ENCODE results near the gene ACYP2.

ACYP2 gene

DNA sequence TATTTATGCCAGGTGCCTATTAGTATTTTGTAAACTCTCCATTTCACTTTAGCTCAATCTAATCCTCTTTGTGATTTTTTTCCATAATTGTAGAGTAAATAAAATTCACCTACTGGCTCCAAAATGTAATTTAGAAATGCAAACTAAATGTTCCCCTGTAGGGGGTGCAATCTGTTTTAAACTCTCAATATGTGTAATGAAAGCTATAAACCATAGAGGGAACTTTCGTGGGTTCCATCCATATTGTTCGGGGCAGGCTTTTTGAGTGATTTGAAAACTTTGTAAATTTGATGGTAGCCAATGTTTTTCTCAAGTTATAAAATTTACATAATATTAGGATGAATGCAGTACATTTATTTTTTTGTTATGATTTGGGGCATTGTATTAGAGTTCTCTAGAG, 91.2 kb downstream of the ACYP2 start:
- no peaks in the 10 kb centered on the region for H3K4me1 ChIP-seq (ENCODE audit: control insufficient read depth, insufficient read depth, low read length)
- H3K9ac ChIP-seq (ENCODE audit: low read depth, low read length): no peak overlapping the region
- H3K27me3 ChIP-seq (ENCODE audit: control insufficient read depth, insufficient read depth, low read length): no peaks in the 10 kb centered on the region
- no peaks in the 10 kb centered on the region for H3K9me3 ChIP-seq (ENCODE audit: control insufficient read depth, insufficient read depth, low read length)
- no peaks in the 10 kb centered on the region for H3K36me3 ChIP-seq (ENCODE audit: control insufficient read depth, insufficient read depth, low read length)
- H3K4me3 ChIP-seq (ENCODE audit: low read depth, low read length): no peak overlapping the region

GRCh38 chr2:54207666-54208195, 92.3 kb downstream of the ACYP2 start:
- no peaks in the 10 kb centered on the region for H3K36me3 ChIP-seq (ENCODE audit: control insufficient read depth, insufficient read depth, low read length)
- no peaks in the 10 kb centered on the region for H3K27me3 ChIP-seq (ENCODE audit: control insufficient read depth, insufficient read depth, low read length)
- no peak overlapping the region for H3K4me3 ChIP-seq (ENCODE audit: low read depth, low read length)
- no peaks in the 10 kb centered on the region for H3K9me3 ChIP-seq (ENCODE audit: control insufficient read depth, insufficient read depth, low read length)
- no peak overlapping the region for H3K9ac ChIP-seq (ENCODE audit: low read depth, low read length)
- no peaks in the 10 kb centered on the region for H3K4me1 ChIP-seq (ENCODE audit: control insufficient read depth, insufficient read depth, low read length)

DNA sequence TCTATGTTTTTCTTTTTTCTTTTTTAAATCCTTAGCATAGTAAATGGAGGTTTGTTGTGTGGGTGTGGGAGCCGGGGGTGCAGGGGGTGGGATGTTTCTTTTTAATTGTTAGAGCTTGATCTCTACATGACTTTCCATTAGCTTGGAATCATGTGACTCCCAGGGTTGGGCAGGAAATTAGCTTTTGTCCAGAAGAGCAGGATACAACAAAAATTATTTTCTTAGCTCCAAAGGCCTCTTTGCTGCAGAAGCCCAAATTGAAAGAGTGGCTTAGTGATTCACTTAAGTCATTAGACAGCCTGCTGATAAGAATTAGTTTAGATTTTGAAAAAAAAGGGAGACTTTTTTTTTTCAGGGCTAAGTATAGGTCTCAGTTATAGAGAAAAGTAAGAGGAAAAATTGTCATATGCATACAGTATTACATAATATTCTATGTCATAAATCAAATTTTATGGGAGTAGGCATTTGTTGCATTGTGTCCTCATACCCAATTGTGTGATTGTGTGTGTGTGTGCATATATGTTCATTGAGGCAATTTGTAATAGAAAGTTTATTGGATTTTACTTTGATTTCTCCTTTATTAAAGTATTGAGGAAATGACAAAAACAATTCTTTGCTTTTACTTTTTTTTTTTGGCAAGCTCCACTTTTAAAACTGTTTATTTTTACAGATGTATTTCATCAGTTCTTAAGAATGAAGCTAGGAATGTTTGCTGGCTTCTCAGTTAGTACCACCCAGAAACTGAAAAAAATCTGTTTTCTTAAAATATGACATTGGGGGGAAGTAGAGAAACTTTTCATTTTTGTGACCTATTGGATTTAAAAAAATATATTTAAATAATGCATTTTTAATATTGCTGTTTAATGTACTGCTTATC, 93.2 kb downstream of the ACYP2 start:
- H3K9ac ChIP-seq (ENCODE audit: low read depth, low read length): no peak overlapping the region
- no peaks in the 10 kb centered on the region for H3K27me3 ChIP-seq (ENCODE audit: control insufficient read depth, insufficient read depth, low read length)
- H3K36me3 ChIP-seq (ENCODE audit: control insufficient read depth, insufficient read depth, low read length): no peaks in the 10 kb centered on the region
- no peaks in the 10 kb centered on the region for H3K9me3 ChIP-seq (ENCODE audit: control insufficient read depth, insufficient read depth, low read length)
- no peaks in the 10 kb centered on the region for H3K4me1 ChIP-seq (ENCODE audit: control insufficient read depth, insufficient read depth, low read length)
- no peak overlapping the region for H3K4me3 ChIP-seq (ENCODE audit: low read depth, low read length)

GRCh38 chr2:54209379-54209778, 94.0 kb downstream of the ACYP2 start:
- Histone ChIP-seq H3K27me3 (ENCODE audit: control insufficient read depth, insufficient read depth, low read length) (no peaks in the 10 kb centered on the region), H3K36me3 (ENCODE audit: control insufficient read depth, insufficient read depth, low read length) (no peaks in the 10 kb centered on the region), H3K9ac (ENCODE audit: low read depth, low read length) (no peak overlapping the region), H3K9me3 (ENCODE audit: control insufficient read depth, insufficient read depth, low read length) (no peaks in the 10 kb centered on the region), H3K4me1 (ENCODE audit: control insufficient read depth, insufficient read depth, low read length) (no peaks in the 10 kb centered on the region), H3K4me3 (ENCODE audit: low read depth, low read length) (no peak overlapping the region)

DNA sequence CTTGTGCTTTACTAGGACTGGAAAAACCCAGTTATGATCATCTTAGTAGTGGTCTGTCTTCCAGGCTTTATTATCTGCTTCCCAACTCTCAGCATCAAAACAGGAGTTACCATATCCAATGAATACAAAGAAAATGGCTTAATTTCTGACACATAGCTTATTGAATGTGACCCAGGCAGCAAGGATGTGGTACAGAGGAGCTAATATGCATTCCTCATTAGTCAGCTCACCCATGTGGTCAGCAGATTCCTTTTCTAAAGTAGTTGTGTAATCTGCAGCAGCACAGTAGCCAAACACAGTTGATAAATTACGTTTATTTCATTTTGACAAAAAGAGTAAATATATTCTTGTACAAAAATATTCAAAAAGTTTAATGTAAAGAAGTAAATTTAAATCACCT, 97.0 kb downstream of the ACYP2 start:
- Histone ChIP-seq H3K36me3 (ENCODE audit: control insufficient read depth, insufficient read depth, low read length) (no peaks in the 10 kb centered on the region), H3K9ac (ENCODE audit: low read depth, low read length) (no peak overlapping the region), H3K4me1 (ENCODE audit: control insufficient read depth, insufficient read depth, low read length) (no peaks in the 10 kb centered on the region), H3K4me3 (ENCODE audit: low read depth, low read length) (no peak overlapping the region), H3K9me3 (ENCODE audit: control insufficient read depth, insufficient read depth, low read length) (no peaks in the 10 kb centered on the region), H3K27me3 (ENCODE audit: control insufficient read depth, insufficient read depth, low read length) (no peaks in the 10 kb centered on the region)

DNA sequence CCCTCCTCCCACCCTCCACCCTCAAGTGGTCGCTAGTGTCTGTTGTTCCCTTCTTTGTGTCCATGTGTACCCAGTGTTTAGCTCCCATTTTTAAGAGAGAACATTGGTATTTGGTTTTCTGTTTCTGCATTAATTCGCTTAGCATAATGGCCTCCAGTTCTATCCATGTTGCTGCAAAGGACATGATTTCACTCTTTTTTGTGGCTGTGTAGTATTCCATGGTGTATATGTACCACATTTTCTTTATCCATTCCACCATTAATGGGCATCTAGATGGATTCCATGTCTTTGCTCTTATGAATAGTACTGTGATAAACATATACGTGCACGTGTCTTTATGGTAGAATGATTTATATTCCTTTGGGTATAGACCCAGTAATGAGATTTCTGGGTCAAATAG, 97.7 kb downstream of the ACYP2 start:
- Histone ChIP-seq H3K36me3 (ENCODE audit: control insufficient read depth, insufficient read depth, low read length) (no peaks in the 10 kb centered on the region), H3K9ac (ENCODE audit: low read depth, low read length) (no peak overlapping the region), H3K27me3 (ENCODE audit: control insufficient read depth, insufficient read depth, low read length) (no peaks in the 10 kb centered on the region), H3K4me1 (ENCODE audit: control insufficient read depth, insufficient read depth, low read length) (no peaks in the 10 kb centered on the region), H3K4me3 (ENCODE audit: low read depth, low read length) (no peak overlapping the region), H3K9me3 (ENCODE audit: control insufficient read depth, insufficient read depth, low read length) (no peaks in the 10 kb centered on the region)

DNA sequence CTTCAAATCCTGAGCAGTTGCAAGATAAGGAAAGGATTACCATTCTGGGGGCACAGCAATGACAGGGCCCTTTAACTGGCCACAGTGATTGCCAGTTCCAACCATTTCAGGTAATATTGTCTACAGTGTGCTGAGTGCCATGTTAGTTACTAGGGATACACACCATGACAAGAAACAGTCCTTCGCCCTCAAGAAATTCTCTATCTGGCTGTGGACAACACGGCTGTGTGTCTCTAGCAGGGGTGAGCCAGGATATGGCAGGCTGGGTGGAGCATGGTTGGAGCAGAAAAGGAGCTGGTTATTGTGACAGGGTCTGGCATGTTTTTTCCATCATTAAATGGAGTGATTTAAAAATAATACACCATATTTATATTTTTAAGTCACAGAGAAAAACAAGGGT, 109.6 kb downstream of the ACYP2 start:
- Histone ChIP-seq H3K27me3 (ENCODE audit: control insufficient read depth, insufficient read depth, low read length) (no peaks in the 10 kb centered on the region), H3K9ac (ENCODE audit: low read depth, low read length) (no peak overlapping the region), H3K4me1 (ENCODE audit: control insufficient read depth, insufficient read depth, low read length) (no peaks in the 10 kb centered on the region)

DNA sequence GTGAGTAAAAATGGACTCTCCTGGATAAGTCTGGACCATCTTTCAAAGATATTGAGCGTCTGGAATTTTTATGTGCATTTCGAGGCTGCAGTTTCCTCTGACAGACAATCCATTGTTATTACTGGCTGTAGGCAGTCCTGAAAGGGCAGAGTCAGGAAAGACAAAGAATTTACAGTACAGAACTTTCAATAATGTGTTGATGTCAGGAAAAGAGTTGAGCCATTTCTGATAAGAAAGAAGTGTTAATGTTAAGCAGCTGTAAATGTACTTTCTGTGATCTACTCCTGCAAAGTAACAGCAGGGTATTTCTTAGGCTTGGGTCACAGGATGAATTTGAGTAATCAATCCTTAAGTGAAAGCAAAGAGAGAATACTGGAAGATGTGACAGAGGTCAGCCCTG, 110.8 kb downstream of the ACYP2 start:
- Histone ChIP-seq H3K4me1 (ENCODE audit: control insufficient read depth, insufficient read depth, low read length) (no peaks in the 10 kb centered on the region), H3K9me3 (ENCODE audit: control insufficient read depth, insufficient read depth, low read length) (no peaks in the 10 kb centered on the region)

More for the DNA sequence above, 109.6 kb downstream of the ACYP2 start:
- Histone ChIP-seq H3K36me3 (ENCODE audit: control insufficient read depth, insufficient read depth, low read length) (no peaks in the 10 kb centered on the region), H3K9me3 (ENCODE audit: control insufficient read depth, insufficient read depth, low read length) (no peaks in the 10 kb centered on the region), H3K4me3 (ENCODE audit: low read depth, low read length) (no peak overlapping the region)

DNA sequence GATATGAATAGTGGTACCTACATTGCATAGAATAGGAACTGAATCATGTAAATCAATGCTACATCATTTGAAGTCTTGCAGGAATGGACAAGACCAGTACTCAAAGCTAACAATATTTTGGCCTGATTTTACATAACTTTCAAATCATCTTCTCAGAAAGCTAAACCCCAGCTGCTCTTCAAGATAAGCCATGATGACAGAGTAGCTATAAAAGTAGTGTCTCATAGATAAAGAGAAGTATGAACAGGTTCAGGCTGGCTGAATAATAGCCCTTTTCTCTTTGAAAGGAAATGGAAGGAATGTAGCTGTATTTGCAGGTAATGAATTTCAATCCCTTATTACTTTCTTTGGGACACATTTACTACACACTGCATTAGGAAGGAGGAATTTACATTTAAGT, 112.4 kb downstream of the ACYP2 start:
- H3K9ac ChIP-seq (ENCODE audit: low read depth, low read length): no peak overlapping the region
- H3K4me3 ChIP-seq (ENCODE audit: low read depth, low read length): no peak overlapping the region
- H3K27me3 ChIP-seq (ENCODE audit: control insufficient read depth, insufficient read depth, low read length): no peaks in the 10 kb centered on the region
- no peaks in the 10 kb centered on the region for H3K36me3 ChIP-seq (ENCODE audit: control insufficient read depth, insufficient read depth, low read length)
- no peaks in the 10 kb centered on the region for H3K9me3 ChIP-seq (ENCODE audit: control insufficient read depth, insufficient read depth, low read length)
- no peaks in the 10 kb centered on the region for H3K4me1 ChIP-seq (ENCODE audit: control insufficient read depth, insufficient read depth, low read length)

More for the DNA sequence above, 110.8 kb downstream of the ACYP2 start:
- Histone ChIP-seq H3K4me3 (ENCODE audit: low read depth, low read length) (no peak overlapping the region), H3K9ac (ENCODE audit: low read depth, low read length) (no peak overlapping the region), H3K27me3 (ENCODE audit: control insufficient read depth, insufficient read depth, low read length) (no peaks in the 10 kb centered on the region), H3K36me3 (ENCODE audit: control insufficient read depth, insufficient read depth, low read length) (no peaks in the 10 kb centered on the region)

- H3K4me3 ChIP-seq (ENCODE audit: low read depth, low read length): no peak overlapping the region
- no peaks in the 10 kb centered on the region for H3K36me3 ChIP-seq (ENCODE audit: control insufficient read depth, insufficient read depth, low read length)
- no peaks in the 10 kb centered on the region for H3K27me3 ChIP-seq (ENCODE audit: control insufficient read depth, insufficient read depth, low read length)
Measured at GRCh38 chr2:54228945-54229344, 113.5 kb downstream of the ACYP2 start.

GRCh38 chr2:54233832-54234649, 118.6 kb downstream of the ACYP2 start:
- H3K27me3 ChIP-seq (ENCODE audit: control insufficient read depth, insufficient read depth, low read length): peaks cover 1% of the 10 kb centered on the region
- H3K4me1 ChIP-seq (ENCODE audit: control insufficient read depth, insufficient read depth, low read length): no peaks in the 10 kb centered on the region
- H3K9me3 ChIP-seq (ENCODE audit: control insufficient read depth, insufficient read depth, low read length): no peaks in the 10 kb centered on the region
- no peak overlapping the region for H3K9ac ChIP-seq (ENCODE audit: low read depth, low read length)
- H3K4me3 ChIP-seq (ENCODE audit: low read depth, low read length): no peak overlapping the region
- H3K36me3 ChIP-seq (ENCODE audit: control insufficient read depth, insufficient read depth, low read length): no peaks in the 10 kb centered on the region

More at GRCh38 chr2:54228945-54229344, 113.5 kb downstream of the ACYP2 start:
- Histone ChIP-seq H3K4me1 (ENCODE audit: control insufficient read depth, insufficient read depth, low read length) (no peaks in the 10 kb centered on the region), H3K9ac (ENCODE audit: low read depth, low read length) (no peak overlapping the region), H3K9me3 (ENCODE audit: control insufficient read depth, insufficient read depth, low read length) (no peaks in the 10 kb centered on the region)
